ENCODE measurements around the gene GAL. TPM values are rescaled to one million over a fixed set of nuclear protein-coding genes. Genes with fewer than 3 reads are reported as not detected.

Gene GAL
- total and polyA plus RNA-seq, 3 experiments from 2014 or later = 1.7 to 2.0 TPM; not detected in 1

- CTCF ChIA-PET = no interaction called here
- no peak overlapping the region for H3K27ac Mint-ChIP-seq
Observed at GRCh38 chr11:68661697-68662603, 22.4 kb upstream of the GAL start.

GRCh38 chr11:68663482-68664010 is 20.8 kb upstream of the GAL start:
- Mint-ChIP-seq H3K36me3 (no peaks in the 10 kb centered on the region), H3K27ac (no peak overlapping the region)
- CTCF ChIA-PET = no interaction called here

More at GRCh38 chr11:68661697-68662603, 22.4 kb upstream of the GAL start:
- H3K4me3 Mint-ChIP-seq = no peak overlapping the region
- POLR2A ChIA-PET = no interaction called here
- no peaks in the 10 kb centered on the region for H3K36me3 ChIP-seq (ENCODE audit: insufficient read depth, low read length)
- no peaks in the 10 kb centered on the region for H3K9me3 Mint-ChIP-seq
- no peaks in the 10 kb centered on the region for H3K27me3 ChIP-seq (ENCODE audit: insufficient read depth, low read length, poor library complexity, severe bottlenecking)
- H3K4me1 Mint-ChIP-seq = no peaks in the 10 kb centered on the region
- peak in 1 of 5 donors; percentile 35 for DNase-seq
- H3K36me3 Mint-ChIP-seq = no peaks in the 10 kb centered on the region
- H3K27me3 Mint-ChIP-seq = peaks cover 3 to 37% of the 10 kb centered on the region in 2 donors
- H3K27ac ChIP-seq (ENCODE audit: low read depth, low read length) = no peak overlapping the region
- H3K9me3 ChIP-seq (ENCODE audit: low read length) = no peaks in the 10 kb centered on the region
- no peak overlapping the region for H3K4me3 ChIP-seq (ENCODE audit: low read length)
- H3K4me1 ChIP-seq (ENCODE audit: insufficient read depth, low read length) = no peaks in the 10 kb centered on the region

GRCh38 chr11:68664141-68664540 is 20.2 kb upstream of the GAL start:
- no peak overlapping the region for H3K4me3 Mint-ChIP-seq
- H3K9me3 ChIP-seq (ENCODE audit: low read length) = no peaks in the 10 kb centered on the region
- no peak overlapping the region for H3K27ac ChIP-seq (ENCODE audit: low read depth, low read length)
- no peaks in the 10 kb centered on the region for H3K4me1 Mint-ChIP-seq
- no peak overlapping the region for H3K4me3 ChIP-seq (ENCODE audit: low read length)
- peaks cover 1 to 33% of the 10 kb centered on the region in 2 donors for H3K27me3 Mint-ChIP-seq
- no peaks in the 10 kb centered on the region for H3K4me1 ChIP-seq (ENCODE audit: insufficient read depth, low read length)
- no peaks in the 10 kb centered on the region for H3K36me3 ChIP-seq (ENCODE audit: insufficient read depth, low read length)
- ChIA-PET POLR2A (no interaction called here), CTCF (no interaction called here)
- no peak overlapping the region for H3K27ac Mint-ChIP-seq
- no peaks in the 10 kb centered on the region for H3K27me3 ChIP-seq (ENCODE audit: insufficient read depth, low read length, poor library complexity, severe bottlenecking)
- peak in 1 of 5 donors; percentile 6 for DNase-seq
- no peaks in the 10 kb centered on the region for H3K9me3 Mint-ChIP-seq
- no peaks in the 10 kb centered on the region for H3K36me3 Mint-ChIP-seq

More at GRCh38 chr11:68663482-68664010, 20.8 kb upstream of the GAL start:
- no peaks in the 10 kb centered on the region for H3K27me3 ChIP-seq (ENCODE audit: insufficient read depth, low read length, poor library complexity, severe bottlenecking)
- no peak overlapping the region for H3K4me3 Mint-ChIP-seq
- no peaks in the 10 kb centered on the region for H3K9me3 ChIP-seq (ENCODE audit: low read length)
- no peak overlapping the region for H3K27ac ChIP-seq (ENCODE audit: low read depth, low read length)
- no peak overlapping the region for H3K4me3 ChIP-seq (ENCODE audit: low read length)
- DNase-seq = peak in 1 of 5 donors; percentile 21
- no peaks in the 10 kb centered on the region for H3K4me1 ChIP-seq (ENCODE audit: insufficient read depth, low read length)
- no peaks in the 10 kb centered on the region for H3K36me3 ChIP-seq (ENCODE audit: insufficient read depth, low read length)
- no peaks in the 10 kb centered on the region for H3K4me1 Mint-ChIP-seq
- peaks cover 1 to 36% of the 10 kb centered on the region in 2 donors for H3K27me3 Mint-ChIP-seq
- no peaks in the 10 kb centered on the region for H3K9me3 Mint-ChIP-seq
- POLR2A ChIA-PET = no interaction called here

- H3K27ac Mint-ChIP-seq = peak overlapping the region in 1 of 8 donors; percentile 78
- no peak overlapping the region for H3K4me3 Mint-ChIP-seq
- no peaks in the 10 kb centered on the region for H3K9me3 Mint-ChIP-seq
- no peaks in the 10 kb centered on the region for H3K27me3 ChIP-seq (ENCODE audit: insufficient read depth, low read length, poor library complexity, severe bottlenecking)
- H3K27me3 Mint-ChIP-seq = peaks cover 1 to 33% of the 10 kb centered on the region in 2 donors
- no peaks in the 10 kb centered on the region for H3K9me3 ChIP-seq (ENCODE audit: low read length)
- H3K36me3 Mint-ChIP-seq = no peaks in the 10 kb centered on the region
- ChIA-PET CTCF (no interaction called here), POLR2A (no interaction called here)
- DNase-seq = peak in 1 of 5 donors; percentile 18
- no peak overlapping the region for H3K27ac ChIP-seq (ENCODE audit: low read depth, low read length)
- no peaks in the 10 kb centered on the region for H3K36me3 ChIP-seq (ENCODE audit: insufficient read depth, low read length)
- no peaks in the 10 kb centered on the region for H3K4me1 Mint-ChIP-seq
- no peak overlapping the region for H3K4me3 ChIP-seq (ENCODE audit: low read length)
- no peaks in the 10 kb centered on the region for H3K4me1 ChIP-seq (ENCODE audit: insufficient read depth, low read length)
Observed at GRCh38 chr11:68664906-68665305, 19.4 kb upstream of the GAL start.

GRCh38 chr11:68665436-68665835 is 18.9 kb upstream of the GAL start:
- CTCF ChIA-PET = no interaction called here
- no peaks in the 10 kb centered on the region for H3K9me3 Mint-ChIP-seq
- POLR2A ChIA-PET = no interaction called here

GRCh38 chr11:68666849-68667248 is 17.5 kb upstream of the GAL start:
- ChIA-PET POLR2A (no interaction called here), CTCF (no interaction called here)
- no peak overlapping the region for H3K4me3 ChIP-seq (ENCODE audit: low read length)
- Mint-ChIP-seq H3K27me3 (peaks cover 4 to 24% of the 10 kb centered on the region in 2 donors), H3K27ac (no peak overlapping the region), H3K9me3 (no peaks in the 10 kb centered on the region), H3K4me3 (no peak overlapping the region), H3K36me3 (no peaks in the 10 kb centered on the region), H3K4me1 (no peaks in the 10 kb centered on the region)
- H3K36me3 ChIP-seq (ENCODE audit: insufficient read depth, low read length) = no peaks in the 10 kb centered on the region
- peak in 1 of 5 donors; percentile 13 for DNase-seq
- no peaks in the 10 kb centered on the region for H3K4me1 ChIP-seq (ENCODE audit: insufficient read depth, low read length)
- H3K27me3 ChIP-seq (ENCODE audit: insufficient read depth, low read length, poor library complexity, severe bottlenecking) = no peaks in the 10 kb centered on the region
- H3K27ac ChIP-seq (ENCODE audit: low read depth, low read length) = no peak overlapping the region
- H3K9me3 ChIP-seq (ENCODE audit: low read length) = no peaks in the 10 kb centered on the region

More at GRCh38 chr11:68665436-68665835, 18.9 kb upstream of the GAL start:
- no peaks in the 10 kb centered on the region for H3K4me1 ChIP-seq (ENCODE audit: insufficient read depth, low read length)
- Mint-ChIP-seq H3K27ac (no peak overlapping the region), H3K4me1 (no peaks in the 10 kb centered on the region), H3K4me3 (no peak overlapping the region), H3K27me3 (peaks cover 1 to 29% of the 10 kb centered on the region in 2 donors), H3K36me3 (no peaks in the 10 kb centered on the region)
- DNase-seq = peak in 1 of 5 donors; percentile 10
- no peak overlapping the region for H3K27ac ChIP-seq (ENCODE audit: low read depth, low read length)
- H3K27me3 ChIP-seq (ENCODE audit: insufficient read depth, low read length, poor library complexity, severe bottlenecking) = no peaks in the 10 kb centered on the region
- H3K9me3 ChIP-seq (ENCODE audit: low read length) = no peaks in the 10 kb centered on the region
- H3K36me3 ChIP-seq (ENCODE audit: insufficient read depth, low read length) = no peaks in the 10 kb centered on the region
- H3K4me3 ChIP-seq (ENCODE audit: low read length) = no peak overlapping the region

GRCh38 chr11:68667511-68668500 is 16.5 kb upstream of the GAL start:
- POLR2A ChIA-PET = no interaction called here
- H3K27me3 ChIP-seq (ENCODE audit: insufficient read depth, low read length, poor library complexity, severe bottlenecking) = no peaks in the 10 kb centered on the region

More at GRCh38 chr11:68667511-68668500, 16.5 kb upstream of the GAL start:
- no peaks in the 10 kb centered on the region for H3K36me3 Mint-ChIP-seq
- H3K9me3 ChIP-seq (ENCODE audit: low read length) = no peaks in the 10 kb centered on the region
- H3K9me3 Mint-ChIP-seq = no peaks in the 10 kb centered on the region
- H3K4me3 Mint-ChIP-seq = no peak overlapping the region
- H3K27me3 Mint-ChIP-seq = peaks cover 4 to 15% of the 10 kb centered on the region in 2 donors
- CTCF ChIA-PET = no interaction called here
- peak in 1 of 5 donors; percentile 22 for DNase-seq
- no peaks in the 10 kb centered on the region for H3K36me3 ChIP-seq (ENCODE audit: insufficient read depth, low read length)
- no peak overlapping the region for H3K27ac Mint-ChIP-seq
- no peak overlapping the region for H3K4me3 ChIP-seq (ENCODE audit: low read length)
- H3K27ac ChIP-seq (ENCODE audit: low read depth, low read length) = no peak overlapping the region
- no peaks in the 10 kb centered on the region for H3K4me1 ChIP-seq (ENCODE audit: insufficient read depth, low read length)
- H3K4me1 Mint-ChIP-seq = no peaks in the 10 kb centered on the region

Measured in CD8-positive, alpha-beta memory T cell (primary cell).